Right forelimb (tissue), 1 donor: Measurements from ENCODE around the gene POLG2.
"Not testable (repeated sequence)": the region's sequence is repeated elsewhere in the genome, so short reads cannot be mapped to it uniquely, and the experiment has no call there.

Experiments used
- DNase-seq: peaks from one replicate; pipeline ENCODE4 v3.0.0-alpha.2; 2018

Gene POLG2

GRCh38 chr17:64505340-64506200, 8.7 kb upstream of the POLG2 start:
- peak; percentile 95 for DNase-seq

DNA sequence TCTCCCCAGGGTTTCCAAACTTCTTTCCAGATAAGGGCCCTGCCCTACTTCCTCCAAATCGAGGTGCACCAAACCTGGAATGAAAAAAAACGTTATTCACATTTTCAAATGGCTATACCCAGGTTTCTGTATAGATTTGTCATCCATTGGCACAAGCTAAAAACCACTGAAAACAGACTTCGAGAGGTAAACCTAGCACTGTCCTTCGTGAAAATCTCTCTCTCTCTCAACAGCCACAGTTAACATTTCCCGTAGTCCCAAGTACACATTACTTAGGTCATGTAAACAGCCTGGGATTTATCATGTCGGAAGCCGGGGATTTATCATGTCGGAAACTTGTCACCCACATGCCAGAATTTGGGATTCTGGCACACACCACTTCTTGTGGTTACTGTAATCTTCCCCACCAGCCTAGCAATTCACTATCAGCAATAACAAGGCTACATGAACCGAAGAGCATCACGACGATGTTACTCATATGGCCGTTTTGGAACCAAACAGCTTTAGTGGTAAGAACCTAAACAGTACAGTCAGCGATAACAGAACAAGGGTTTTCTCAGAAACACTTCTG, 8.0 kb upstream of the POLG2 start:
- no peak for DNase-seq

DNA sequence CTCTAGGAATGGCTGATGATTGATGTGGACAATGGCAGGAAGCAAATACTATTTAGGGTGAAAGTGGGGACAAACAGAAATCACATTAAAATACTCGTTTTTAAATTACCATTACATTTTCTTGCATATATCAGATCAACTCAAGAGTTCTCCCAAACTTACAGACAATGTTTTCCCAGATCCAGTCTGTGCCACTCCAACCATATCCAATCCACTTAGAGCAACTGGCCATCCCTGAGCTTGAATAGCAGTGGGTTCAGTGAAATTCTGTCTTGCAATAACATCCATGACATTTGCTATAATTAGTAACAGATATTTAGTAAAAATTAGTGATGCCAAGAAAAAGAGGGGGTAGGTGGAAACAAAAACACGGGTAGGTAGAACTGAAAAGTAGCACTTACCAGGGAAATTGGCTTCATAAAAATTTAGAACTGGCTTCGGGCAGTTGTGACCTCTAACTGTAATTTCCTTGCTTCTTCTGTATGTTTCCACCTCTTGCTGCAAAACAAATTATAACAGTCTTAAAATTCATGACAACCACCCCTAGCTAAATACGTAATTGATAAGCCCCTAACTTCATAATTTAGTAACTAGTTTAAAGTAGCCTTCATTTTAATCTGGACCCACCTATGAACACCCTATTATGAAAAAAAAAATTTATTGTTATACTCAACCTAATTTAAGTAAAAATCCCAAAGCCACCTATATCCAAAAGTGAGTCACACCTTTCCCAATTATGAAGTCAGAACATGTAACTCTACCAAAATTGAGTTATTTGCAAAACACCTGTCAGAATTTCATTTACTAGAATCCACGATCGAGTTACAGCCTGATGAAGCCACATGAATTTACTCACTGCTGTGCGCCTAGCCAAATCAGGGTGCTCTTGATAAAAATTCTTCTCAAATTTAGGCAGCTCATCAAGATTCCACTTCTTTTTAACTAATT, 7.2 kb upstream of the POLG2 start:
- DNase-seq, result no peak

GRCh38 chr17:64503341-64503740, 6.5 kb upstream of the POLG2 start:
- DNase-seq, result no peak

GRCh38 chr17:64502809-64503208, 6.0 kb upstream of the POLG2 start:
- DNase-seq, result no peak

GRCh38 chr17:64502021-64502420, 5.2 kb upstream of the POLG2 start:
- DNase-seq, result no peak

DNA sequence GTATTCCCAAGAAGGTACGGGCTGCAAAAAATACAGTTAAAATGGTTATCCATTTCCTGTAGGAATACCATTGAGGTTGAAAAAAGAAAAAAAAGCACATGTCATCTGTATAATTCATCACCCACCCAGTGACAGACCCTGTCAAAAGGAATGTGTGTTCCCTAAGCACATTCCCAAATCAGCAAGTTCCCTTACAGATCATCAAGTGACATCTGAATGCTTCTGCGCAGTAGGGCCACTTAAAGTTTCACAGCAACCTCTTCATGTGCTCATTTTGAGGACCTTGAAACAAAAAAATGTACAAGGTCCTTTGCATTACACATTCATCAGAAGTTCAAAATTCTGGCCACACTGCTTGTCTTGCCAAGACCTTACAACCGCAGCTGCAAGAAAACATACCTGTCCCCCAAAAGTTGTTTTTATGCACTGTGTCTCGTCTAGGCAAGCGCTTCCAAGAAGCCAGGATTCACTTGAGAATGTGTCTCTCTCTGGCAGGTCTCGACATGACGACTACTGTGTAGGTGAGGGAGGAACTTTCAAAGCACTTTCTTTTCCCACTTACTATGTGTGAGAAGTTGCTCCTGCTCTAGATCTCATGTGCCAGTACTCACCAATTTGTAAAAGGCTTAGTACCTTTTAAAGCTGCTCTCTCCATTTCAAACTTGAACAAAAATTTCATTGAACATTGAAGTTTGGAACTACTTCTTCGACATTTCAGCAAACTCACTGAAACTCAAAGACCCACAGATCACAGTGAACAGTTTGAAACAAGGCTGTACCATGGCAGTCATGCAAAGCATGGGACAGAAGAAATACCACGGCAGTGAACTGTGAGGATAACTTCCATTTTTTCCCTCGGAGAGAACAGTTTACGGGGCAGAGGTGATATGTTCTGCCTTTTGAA, 4.3 kb upstream of the POLG2 start:
- DNase-seq, result no peak

DNA sequence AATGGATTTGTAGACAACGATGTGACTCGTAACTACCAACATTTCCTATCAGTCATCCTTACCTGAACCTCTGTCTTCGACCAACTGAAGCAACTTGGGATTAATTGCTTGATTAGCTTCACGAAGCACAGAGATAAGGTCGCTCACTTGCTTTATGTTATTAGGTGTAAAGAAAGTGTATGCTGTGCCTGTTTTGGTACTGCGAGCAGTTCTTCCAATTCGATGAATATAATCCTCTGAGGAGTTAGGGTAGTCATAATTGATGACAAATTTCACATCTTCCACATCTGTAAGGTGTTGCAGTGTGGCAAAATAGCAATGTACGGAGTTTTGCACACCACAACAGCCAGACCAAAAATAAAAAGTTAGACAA, 3.6 kb upstream of the POLG2 start:
- no peak for DNase-seq

DNA sequence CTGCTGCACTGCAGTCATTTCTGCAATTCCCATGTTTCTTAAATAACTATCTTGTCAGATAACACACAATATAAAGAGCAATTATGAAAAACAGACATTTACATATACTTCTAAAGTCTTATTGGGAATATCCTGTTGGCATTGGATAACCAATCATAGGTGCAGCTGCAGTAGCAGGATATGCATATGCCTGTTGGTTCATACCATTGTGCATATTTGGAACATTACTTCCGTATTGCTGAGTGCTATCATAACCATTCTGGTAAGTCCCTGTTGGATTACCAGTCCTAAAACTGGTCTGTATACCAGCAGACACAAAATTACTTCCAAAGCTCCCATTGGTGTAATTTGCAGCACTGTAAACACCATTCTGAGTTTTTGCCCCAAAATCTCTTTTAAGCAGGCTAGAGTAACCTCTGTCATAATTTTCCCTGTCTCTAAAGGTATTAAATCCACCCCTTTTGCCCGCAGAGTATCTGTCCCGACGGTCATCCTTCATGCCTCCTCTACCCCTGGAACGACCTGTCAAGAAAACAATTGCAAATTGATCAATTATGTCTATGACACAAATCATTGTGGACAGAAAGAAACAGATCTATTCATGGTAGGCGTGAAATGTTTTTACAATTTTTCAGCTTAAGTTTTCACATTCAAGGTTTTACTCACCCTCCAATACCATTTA, 3.1 kb upstream of the POLG2 start:
- DNase-seq, result no peak

GRCh38 chr17:64498308-64499203, 1.7 kb upstream of the POLG2 start:
- no peak for DNase-seq

DNA sequence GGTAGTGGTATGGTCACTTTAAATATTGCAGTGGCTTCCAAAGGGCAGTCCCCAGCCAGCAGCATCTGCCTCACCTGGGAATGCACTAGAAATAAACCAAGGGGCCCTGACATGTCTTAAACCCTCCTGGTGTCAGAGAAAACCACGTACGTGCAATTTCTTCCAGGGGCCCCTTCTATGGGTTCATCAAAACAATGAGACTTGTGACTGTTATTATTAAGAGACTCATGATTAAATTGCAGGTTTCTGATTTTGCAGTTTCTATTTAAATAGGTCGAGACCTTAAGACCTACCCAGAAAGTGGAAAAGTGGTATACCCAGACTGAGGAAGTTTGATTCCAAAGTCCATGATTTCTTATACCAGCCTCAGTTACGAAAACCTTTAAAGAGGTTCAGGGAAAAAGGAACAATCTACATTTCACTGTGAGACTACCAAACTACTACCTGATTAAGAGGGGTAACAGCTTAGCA, 746 bp upstream of the POLG2 start:
- no peak for DNase-seq

- DNase-seq, result no peak
These were observed 487 bp downstream of the POLG2 start for GRCh38 chr17:64496348-64496785.

- DNase-seq, result not testable (repeated sequence)
These were observed 1.6 kb downstream of the POLG2 start for GRCh38 chr17:64495300-64495699.

- no peak for DNase-seq
These were observed 2.7 kb downstream of the POLG2 start for GRCh38 chr17:64494121-64494520.

- no peak for DNase-seq
These were observed 4.3 kb downstream of the POLG2 start for GRCh38 chr17:64492481-64493109.

DNA sequence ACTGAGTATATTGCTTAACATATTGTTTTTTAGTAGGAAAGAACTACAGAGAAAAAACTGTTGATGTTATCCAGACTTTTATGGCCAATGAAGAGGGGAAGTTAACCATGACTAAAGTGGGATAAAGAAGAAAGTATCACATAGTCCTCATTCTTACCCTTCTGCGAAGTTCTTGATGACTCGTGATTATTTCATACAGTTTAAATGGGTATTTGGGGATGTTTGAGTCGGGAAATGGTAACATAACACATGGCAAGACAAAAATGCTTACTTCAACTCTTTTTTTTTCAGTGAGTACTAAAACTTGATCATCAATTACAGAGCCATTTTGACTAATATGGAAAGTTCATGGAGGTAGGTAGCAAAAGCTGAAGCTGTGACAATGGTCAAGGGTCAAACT, 4.9 kb downstream of the POLG2 start:
- DNase-seq, result no peak

DNA sequence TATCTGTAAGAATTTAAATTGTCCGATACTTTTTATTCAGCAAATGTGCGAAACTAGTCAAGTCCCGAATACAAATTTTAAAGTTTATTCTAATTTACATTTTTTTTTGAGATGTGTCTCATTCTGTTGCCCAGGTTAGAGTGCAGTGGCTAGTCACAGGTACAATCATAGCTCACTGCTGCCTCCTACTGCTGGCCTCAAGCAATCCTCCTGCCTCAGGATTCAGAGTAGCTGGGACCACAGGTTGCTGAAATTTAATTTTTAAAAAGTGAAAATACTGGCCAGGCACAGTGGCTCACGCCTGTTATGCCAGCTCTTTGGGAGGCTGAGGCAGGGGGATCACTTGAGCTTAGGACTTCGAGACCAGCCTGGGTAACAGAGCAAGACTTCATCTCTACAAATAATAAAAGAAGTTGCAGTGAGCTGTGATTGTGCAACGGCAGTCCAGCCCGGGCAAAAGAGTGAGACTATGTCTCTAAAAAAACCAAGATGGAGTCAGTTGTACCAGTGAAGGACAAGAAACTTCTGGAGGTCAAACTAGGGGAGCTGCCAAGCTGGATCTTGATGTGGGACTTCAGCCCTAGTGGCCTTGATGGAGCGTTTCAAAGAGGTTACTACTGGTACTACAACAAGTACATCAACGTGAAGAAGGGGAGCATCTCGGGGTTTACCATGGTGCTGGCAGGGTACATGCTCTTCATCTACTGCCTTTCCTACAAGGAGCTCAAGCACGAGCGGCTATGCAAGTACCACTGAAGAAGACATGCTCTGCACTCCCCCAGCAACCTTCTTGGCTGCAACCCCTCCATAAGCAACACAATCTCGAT, 5.6 kb downstream of the POLG2 start:
- no peak for DNase-seq

GRCh38 chr17:64488301-64488700, 8.6 kb downstream of the POLG2 start:
- no peak for DNase-seq

GRCh38 chr17:64484380-64484779, 12.5 kb downstream of the POLG2 start:
- DNase-seq, result no peak
